Esophagus squamous epithelium (tissue), 4 donors: Measurements from ENCODE around the gene TECPR2.

Source experiments
- CTCF ChIP-seq, 6 experiments: fragments of 450-650 bp in 4 of 6; fragments of 200-600 bp in 2 of 6; sonication (generic) in 2 of 6; IDR thresholded peaks; one replicate each; pipeline ENCODE4 v1.5.1; 2016 to 2019; ENCODE audit warnings: antibody characterized with exemption in 6 of 6, mild to moderate bottlenecking in 4 of 6, moderate library complexity in 4 of 6
- POLR2A ChIP-seq, 4 donors: fragments of 450-650 bp; IDR thresholded peaks; one replicate each; pipeline ENCODE4 v1.6.1; 2017; ENCODE audit warnings: antibody characterized with exemption in 4 of 4, mild to moderate bottlenecking in 4 of 4, moderate library complexity in 3 of 4

GRCh38 chr14:102445066-102445465 lies 82.3 kb downstream of the TECPR2 start:
- no peak for TF ChIP-seq CTCF (IDR thresholded peaks at IDR 0.05)
- TF ChIP-seq POLR2A (IDR thresholded peaks at IDR 0.05): no peak
